Mammary epithelial cell (primary cell): ENCODE data around the gene SNRPD2.

ENCODE experiments used
- EZH2 ChIP-seq: IDR thresholded peaks from 2 replicates; pipeline ENCODE4 v1.6.1; 2012; ENCODE audit warnings: low read length, inconsistent platforms, borderline replicate concordance
- TF ChIP-seq, protein P1 (sequence below), 2 donors: IDR thresholded peaks in 1 of 2; conservative IDR thresholded peaks in 1 of 2; 2 replicates each; pipeline ENCODE4 v1.5.1; 2011 to 2012; ENCODE audit warnings: inconsistent platforms in 2 of 2, low read length in 2 of 2, mild to moderate bottlenecking in 2 of 2, control low read depth in 1 of 2, low read depth in 1 of 2; ENCODE audit not compliant: insufficient read depth in 1 of 2; ENCODE audit errors: extremely low read depth in 1 of 2

DNA sequence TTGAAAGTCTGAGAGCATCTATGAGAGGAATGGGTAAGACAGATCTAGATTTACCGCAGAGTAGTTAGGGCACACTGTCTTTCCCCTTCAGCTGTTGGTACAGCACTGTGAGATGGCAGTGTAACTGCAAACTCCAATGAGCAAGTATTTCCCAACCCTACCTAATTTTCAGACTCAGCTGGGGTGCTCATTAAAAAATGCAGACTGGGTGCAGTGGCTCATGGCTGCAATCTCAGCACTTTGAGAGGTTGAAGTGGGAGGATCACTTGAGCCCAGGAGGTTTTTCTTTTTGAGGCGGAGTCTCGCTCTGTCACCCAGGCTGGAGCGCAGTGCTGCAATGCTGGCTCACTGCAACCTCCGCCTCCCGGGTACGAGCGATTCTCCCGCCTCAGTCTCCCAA, 13.4 kb upstream of the SNRPD2 start:
- TF ChIP-seq, protein P1, sequence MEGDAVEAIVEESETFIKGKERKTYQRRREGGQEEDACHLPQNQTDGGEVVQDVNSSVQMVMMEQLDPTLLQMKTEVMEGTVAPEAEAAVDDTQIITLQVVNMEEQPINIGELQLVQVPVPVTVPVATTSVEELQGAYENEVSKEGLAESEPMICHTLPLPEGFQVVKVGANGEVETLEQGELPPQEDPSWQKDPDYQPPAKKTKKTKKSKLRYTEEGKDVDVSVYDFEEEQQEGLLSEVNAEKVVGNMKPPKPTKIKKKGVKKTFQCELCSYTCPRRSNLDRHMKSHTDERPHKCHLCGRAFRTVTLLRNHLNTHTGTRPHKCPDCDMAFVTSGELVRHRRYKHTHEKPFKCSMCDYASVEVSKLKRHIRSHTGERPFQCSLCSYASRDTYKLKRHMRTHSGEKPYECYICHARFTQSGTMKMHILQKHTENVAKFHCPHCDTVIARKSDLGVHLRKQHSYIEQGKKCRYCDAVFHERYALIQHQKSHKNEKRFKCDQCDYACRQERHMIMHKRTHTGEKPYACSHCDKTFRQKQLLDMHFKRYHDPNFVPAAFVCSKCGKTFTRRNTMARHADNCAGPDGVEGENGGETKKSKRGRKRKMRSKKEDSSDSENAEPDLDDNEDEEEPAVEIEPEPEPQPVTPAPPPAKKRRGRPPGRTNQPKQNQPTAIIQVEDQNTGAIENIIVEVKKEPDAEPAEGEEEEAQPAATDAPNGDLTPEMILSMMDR (conservative IDR thresholded peaks at IDR 0.05 in 1 of 2, IDR thresholded peaks at IDR 0.05 in 1 of 2; ENCODE audit: extremely low read depth in 1 of 2, insufficient read depth in 1 of 2, low read depth in 1 of 2, low read length in 2 of 2) = no peak
- TF ChIP-seq EZH2 = no peak
